Measurements from ENCODE around the gene PRM3. TPM values are rescaled to one million over a fixed set of nuclear protein-coding genes. Genes with fewer than 3 reads are reported as not detected.

PRM3 gene
- total RNA-seq, 2 experiments from 2014 or later = not detected

- Mint-ChIP-seq H3K4me1 (peaks cover 7% of the 10 kb centered on the region), H3K27ac (no peak overlapping the region), H3K27me3 (no peaks in the 10 kb centered on the region), H3K4me3 (no peak overlapping the region), H3K9me3 (no peaks in the 10 kb centered on the region), H3K36me3 (no peaks in the 10 kb centered on the region)
- DNase-seq = no peak
These were observed 4.3 kb upstream of the PRM3 start for GRCh38 chr16:11277607-11278337.

GRCh38 chr16:11276896-11277593, 3.6 kb upstream of the PRM3 start:
- Mint-ChIP-seq H3K27ac (no peak overlapping the region), H3K4me1 (peaks cover 4% of the 10 kb centered on the region), H3K27me3 (no peaks in the 10 kb centered on the region), H3K9me3 (no peaks in the 10 kb centered on the region), H3K36me3 (no peaks in the 10 kb centered on the region), H3K4me3 (no peak overlapping the region)
- no peak for DNase-seq

GRCh38 chr16:11276143-11276895, 2.9 kb upstream of the PRM3 start, which contains the start of gene PRM2:
PRM2 (minus strand) TSS chr16:11276480; CDS start chr16:11276370, 110 bp downstream.
- H3K4me3 Mint-ChIP-seq = no peak within 1 kb of the TSS
- no peaks in the 10 kb centered on the region for H3K36me3 Mint-ChIP-seq
- H3K27me3 Mint-ChIP-seq = no peaks in the 10 kb centered on the region
- peaks cover 3% of the 10 kb centered on the region for H3K4me1 Mint-ChIP-seq
- no peak for DNase-seq
- H3K9me3 Mint-ChIP-seq = no peaks in the 10 kb centered on the region
- no peak within 1 kb of the TSS for H3K27ac Mint-ChIP-seq

- H3K27me3 Mint-ChIP-seq = no peaks in the 10 kb centered on the region
- H3K27ac Mint-ChIP-seq = no peak overlapping the region
- H3K4me1 Mint-ChIP-seq = peaks cover 3% of the 10 kb centered on the region
- no peak overlapping the region for H3K4me3 Mint-ChIP-seq
- no peak for DNase-seq
- no peaks in the 10 kb centered on the region for H3K9me3 Mint-ChIP-seq
- H3K36me3 Mint-ChIP-seq = no peaks in the 10 kb centered on the region
These were observed 1.5 kb upstream of the PRM3 start for GRCh38 chr16:11274964-11275363.

- Mint-ChIP-seq H3K4me1 (no peaks in the 10 kb centered on the region), H3K9me3 (no peaks in the 10 kb centered on the region), H3K27ac (no peak overlapping the region), H3K27me3 (no peaks in the 10 kb centered on the region), H3K36me3 (no peaks in the 10 kb centered on the region), H3K4me3 (no peak overlapping the region)
- DNase-seq = no peak
These were observed 394 bp upstream of the PRM3 start for GRCh38 chr16:11273721-11274324.

- DNase-seq = no peak
- no peaks in the 10 kb centered on the region for H3K27me3 Mint-ChIP-seq
These were observed 945 bp downstream of the PRM3 start for GRCh38 chr16:11272484-11272883.

GRCh38 chr16:11271610-11272009, 1.8 kb downstream of the PRM3 start:
- no peak for DNase-seq
- H3K9me3 Mint-ChIP-seq = no peaks in the 10 kb centered on the region
- no peaks in the 10 kb centered on the region for H3K36me3 Mint-ChIP-seq
- H3K27me3 Mint-ChIP-seq = no peaks in the 10 kb centered on the region
- H3K4me3 Mint-ChIP-seq = no peak overlapping the region
- H3K4me1 Mint-ChIP-seq = no peaks in the 10 kb centered on the region
- H3K27ac Mint-ChIP-seq = no peak overlapping the region

More at GRCh38 chr16:11272484-11272883, 945 bp downstream of the PRM3 start:
- no peaks in the 10 kb centered on the region for H3K9me3 Mint-ChIP-seq
- no peaks in the 10 kb centered on the region for H3K36me3 Mint-ChIP-seq
- no peaks in the 10 kb centered on the region for H3K4me1 Mint-ChIP-seq
- no peak overlapping the region for H3K27ac Mint-ChIP-seq
- H3K4me3 Mint-ChIP-seq = no peak overlapping the region

- no peaks in the 10 kb centered on the region for H3K9me3 Mint-ChIP-seq
- H3K4me1 Mint-ChIP-seq = no peaks in the 10 kb centered on the region
- no peak for DNase-seq
- H3K27me3 Mint-ChIP-seq = no peaks in the 10 kb centered on the region
- H3K4me3 Mint-ChIP-seq = no peak overlapping the region
- no peaks in the 10 kb centered on the region for H3K36me3 Mint-ChIP-seq
- no peak overlapping the region for H3K27ac Mint-ChIP-seq
These were observed 2.7 kb downstream of the PRM3 start for GRCh38 chr16:11270602-11271162.

- H3K27ac Mint-ChIP-seq = no peak within 1 kb of the TSS
- H3K36me3 Mint-ChIP-seq = no peaks in the 10 kb centered on the region
- H3K9me3 Mint-ChIP-seq = no peaks in the 10 kb centered on the region
- peaks cover 11% of the 10 kb centered on the region for H3K4me1 Mint-ChIP-seq
- no peaks in the 10 kb centered on the region for H3K27me3 Mint-ChIP-seq
- DNase-seq = no peak
- no peak within 1 kb of the TSS for H3K4me3 Mint-ChIP-seq
These were observed 4.5 kb downstream of the PRM3 start, which contains the start of gene TNP2 for GRCh38 chr16:11268921-11269375. TNP2 (minus strand) TSS chr16:11269325; CDS start chr16:11269262, 63 bp downstream.

GRCh38 chr16:11265124-11265523, 8.3 kb downstream of the PRM3 start:
- no peaks in the 10 kb centered on the region for H3K27me3 Mint-ChIP-seq
- H3K4me3 Mint-ChIP-seq = no peak overlapping the region
- no peaks in the 10 kb centered on the region for H3K9me3 Mint-ChIP-seq
- no peak overlapping the region for H3K27ac Mint-ChIP-seq
- DNase-seq = no peak
- no peaks in the 10 kb centered on the region for H3K36me3 Mint-ChIP-seq
- peaks cover 25% of the 10 kb centered on the region for H3K4me1 Mint-ChIP-seq

GRCh38 chr16:11264155-11264832, 9.1 kb downstream of the PRM3 start:
- no peaks in the 10 kb centered on the region for H3K9me3 Mint-ChIP-seq
- H3K27ac Mint-ChIP-seq = peak overlapping the region; percentile 81
- no peaks in the 10 kb centered on the region for H3K36me3 Mint-ChIP-seq
- H3K4me1 Mint-ChIP-seq = peaks cover 28% of the 10 kb centered on the region
- no peaks in the 10 kb centered on the region for H3K27me3 Mint-ChIP-seq
- DNase-seq = no peak
- peak overlapping the region; percentile 45 for H3K4me3 Mint-ChIP-seq

- H3K27ac Mint-ChIP-seq = peak overlapping the region; percentile 81
- H3K4me1 Mint-ChIP-seq = peaks cover 34% of the 10 kb centered on the region
- peak; percentile 68 for DNase-seq
- no peaks in the 10 kb centered on the region for H3K9me3 Mint-ChIP-seq
- H3K4me3 Mint-ChIP-seq = peak overlapping the region; percentile 45
- H3K36me3 Mint-ChIP-seq = no peaks in the 10 kb centered on the region
- H3K27me3 Mint-ChIP-seq = no peaks in the 10 kb centered on the region
These were observed 9.7 kb downstream of the PRM3 start for GRCh38 chr16:11263737-11264136.

GRCh38 chr16:11262915-11263314, 10.5 kb downstream of the PRM3 start:
- Mint-ChIP-seq H3K4me3 (no peak overlapping the region), H3K36me3 (no peaks in the 10 kb centered on the region), H3K4me1 (peaks cover 41% of the 10 kb centered on the region), H3K27me3 (no peaks in the 10 kb centered on the region), H3K9me3 (no peaks in the 10 kb centered on the region), H3K27ac (peak overlapping the region; percentile 81)
- no peak for DNase-seq

GRCh38 chr16:11260596-11260966, 12.8 kb downstream of the PRM3 start:
- H3K27me3 Mint-ChIP-seq = no peaks in the 10 kb centered on the region
- H3K4me1 Mint-ChIP-seq = peaks cover 52% of the 10 kb centered on the region
- no peak overlapping the region for H3K27ac Mint-ChIP-seq

More at GRCh38 chr16:11260596-11260966, 12.8 kb downstream of the PRM3 start:
- no peak for DNase-seq
- Mint-ChIP-seq H3K9me3 (no peaks in the 10 kb centered on the region), H3K36me3 (no peaks in the 10 kb centered on the region), H3K4me3 (no peak overlapping the region)

Data from activated naive CD8-positive, alpha-beta T cell treated with anti-CD3 and anti-CD28 coated beads for 36 hours (primary cell).